Endothelial cell of umbilical vein (primary cell): ENCODE results near the gene ACSS1. TPM values are rescaled to one million over a fixed set of nuclear protein-coding genes. Genes with fewer than 3 reads are reported as not detected.

Experiments
- BruUV-seq: library from RNA; stranded (reverse); fragments of 400-500 nt; replicated peaks from 2 replicates; lab custom pipeline; 2021; lab: Mats Ljungman, UMichigan
- CTCF ChIA-PET: fragments of 300-600, 350-600 bp; sonication (Branson Sonifier 250); formaldehyde crosslinking; loops from one replicate; lab custom pipeline; 2021; ENCODE audit warnings: antibody characterized with exemption, inconsistent platforms; lab: Charles Lee
- POLR2A ChIA-PET: fragments of 300-600, 350-600 bp; sonication (Branson Sonifier 250); formaldehyde crosslinking; loops from one replicate; lab custom pipeline; 2021; ENCODE audit warnings: antibody characterized with exemption, inconsistent platforms; lab: Charles Lee
- DNase-seq: peaks from one replicate; pipeline ENCODE4 v3.0.0-alpha.2; 2011; ENCODE audit warnings: low read depth, low spot score
- FAIRE-seq: peaks from 2 replicates; lab custom pipeline; 2011; peaks lifted over from hg19 to GRCh38; lab: Jason Lieb, UNC
- H2AFZ ChIP-seq: 2 replicates; pipeline ENCODE4 v1.6.0; 2012; ENCODE audit warnings: low read depth, low read length, control low read depth, inconsistent platforms
- H3K27ac ChIP-seq: 2 replicates; pipeline ENCODE4 v1.5.1; 2011; ENCODE audit warnings: low read depth, mild to moderate bottlenecking, control low read depth, low read length, moderate library complexity; ENCODE audit not compliant: insufficient read depth
- H3K27me3 ChIP-seq, 2 experiments: 2 replicates each; pipeline versions ENCODE4 v1.6.0 to v1.6.1; 2011; ENCODE audit warnings: low read length in 2 of 2, mixed read lengths in 1 of 2; ENCODE audit not compliant: control insufficient read depth in 2 of 2, insufficient read depth in 2 of 2
- H3K36me3 ChIP-seq, 2 experiments: 2 replicates in 1 of 2; 3 replicates in 1 of 2; pipeline ENCODE4 v1.5.1; 2011; ENCODE audit warnings: low read length in 2 of 2, mild to moderate bottlenecking in 1 of 2, moderate library complexity in 1 of 2; ENCODE audit not compliant: control insufficient read depth in 2 of 2, insufficient read depth in 2 of 2; ENCODE audit errors: extremely low read depth in 1 of 2
- H3K4me1 ChIP-seq: 3 replicates; pipeline ENCODE4 v1.5.1; 2011; ENCODE audit warnings: mild to moderate bottlenecking, low read length; ENCODE audit not compliant: control insufficient read depth, insufficient read depth; ENCODE audit errors: extremely low read depth
- H3K4me2 ChIP-seq: 2 replicates; pipeline ENCODE4 v1.6.1; 2011; ENCODE audit warnings: low read length, control low read depth, mixed read lengths; ENCODE audit not compliant: insufficient read depth
- H3K4me3 ChIP-seq, 3 experiments: fragments of 200-600 bp in 1 of 3; sonication (generic), shearing (Covaris generic) in 1 of 3; replicated peaks in 1 of 3; 2 replicates each; pipeline ENCODE4 v1.5.1; 2011 to 2016; ENCODE audit warnings: control low read depth in 3 of 3, low read length in 3 of 3, mild to moderate bottlenecking in 2 of 3, inconsistent platforms in 1 of 3, low read depth in 1 of 3, moderate library complexity in 1 of 3; ENCODE audit not compliant: insufficient read depth in 1 of 3
- H3K79me2 ChIP-seq: 2 replicates; pipeline ENCODE4 v1.6.0; 2012; ENCODE audit warnings: low read length, inconsistent platforms; ENCODE audit not compliant: control insufficient read depth, insufficient read depth
- H3K9ac ChIP-seq: replicated peaks from 2 replicates; pipeline ENCODE3; 2011; ENCODE audit warnings: low read length, control low read depth; ENCODE audit not compliant: insufficient read depth; ENCODE audit errors: extremely low read depth
- H3K9me1 ChIP-seq: replicated peaks from 3 replicates; pipeline ENCODE4 v1.6.0; 2011; ENCODE audit warnings: mild to moderate bottlenecking, low read length; ENCODE audit not compliant: control insufficient read depth, insufficient read depth; ENCODE audit errors: extremely low read depth
- H3K9me3 ChIP-seq: replicated peaks from 2 replicates; pipeline ENCODE4 v1.5.1; 2012; ENCODE audit warnings: low read length, inconsistent platforms; ENCODE audit not compliant: control insufficient read depth, insufficient read depth
- H4K20me1 ChIP-seq: replicated peaks from 2 replicates; pipeline ENCODE3; 2011; ENCODE audit warnings: mild to moderate bottlenecking, low read length; ENCODE audit not compliant: control insufficient read depth, insufficient read depth; ENCODE audit errors: extremely low read depth
- CTCF ChIP-seq, 2 donors: IDR thresholded peaks; 1 replicate in 1 of 2; 2 replicates in 1 of 2; pipeline ENCODE4 v1.5.1; 2011; ENCODE audit warnings: low read length in 2 of 2, mild to moderate bottlenecking in 2 of 2, moderate library complexity in 2 of 2, control low read depth in 1 of 2, inconsistent platforms in 1 of 2, low read depth in 1 of 2; ENCODE audit not compliant: insufficient read depth in 1 of 2; ENCODE audit errors: extremely low read depth in 1 of 2
- EZH2 ChIP-seq: IDR thresholded peaks from 2 replicates; pipeline ENCODE4 v1.6.1; 2012; ENCODE audit warnings: borderline replicate concordance, low read depth, mild to moderate bottlenecking, moderate library complexity, low read length, inconsistent platforms; ENCODE audit not compliant: severe bottlenecking
- GATA2 ChIP-seq: IDR thresholded peaks from 2 replicates; pipeline ENCODE4 v1.7.0; 2011; ENCODE audit warnings: low read depth, mild to moderate bottlenecking, moderate library complexity, mixed read lengths, low read length; ENCODE audit not compliant: insufficient read length, insufficient read depth
- JUN ChIP-seq: IDR thresholded peaks from 2 replicates; pipeline ENCODE4 v1.6.1; 2011; ENCODE audit warnings: borderline replicate concordance, low read depth; ENCODE audit not compliant: insufficient read length, insufficient read depth
- MAX ChIP-seq: IDR thresholded peaks from 2 replicates; pipeline ENCODE4 v1.6.1; 2011; ENCODE audit not compliant: insufficient read depth, insufficient read length
- MYC ChIP-seq: IDR thresholded peaks from one replicate; pipeline ENCODE4 v1.6.1; 2011; ENCODE audit warnings: mild to moderate bottlenecking, low read depth, low read length
- POLR2AphosphoS5 ChIP-seq: IDR thresholded peaks from 2 replicates; pipeline ENCODE4 v1.6.1; 2012; ENCODE audit warnings: low read depth, mild to moderate bottlenecking, control low read depth, low read length, moderate library complexity; ENCODE audit not compliant: insufficient read depth
- dilution Hi-C: fragments of 300-500 bp; cut with MboI; formaldehyde crosslinking; loops from one replicate; pipeline ENCODE4 v1.15.0; 2019; ENCODE audit warnings: low sequenced_read_pairs; ENCODE audit not compliant: extremely low pct_ligation_motif_present
- intact Hi-C: fragments of 100-400 bp; cut with micrococcal nuclease; formaldehyde crosslinking; loops from one replicate; pipeline ENCODE4 v1.10.0; 2022
- polyA plus RNA-seq, 4 experiments: library from polyadenylated mRNA; depleted of rRNA in 3 of 4; stranded (reverse) in 3 of 4; unstranded in 1 of 4; fragments of >200 nt; gene quantifications; 2 replicates each; pipeline versions ENCODE4 v1.2.1 to v1.2.3, GENCODE V29; 2011 to 2012; ENCODE audit warnings: missing spikeins in 1 of 4
- total RNA-seq: library from RNA; stranded (reverse); gene quantifications from 2 replicates; pipeline ENCODE4 v1.2.3, GENCODE V29; 2021

Gene ACSS1
- total and polyA plus RNA-seq, 2 donors (not counting 3 experiments of a cell fraction or from before 2014, with no cell fraction given): 6.2 to 17.9 TPM

GRCh38 chr20:24963672-24964505 lies 94.0 kb downstream of the ACSS1 start:
- intact Hi-C loops (no loop called here), dilution Hi-C loops (no loop called here)

More at GRCh38 chr20:24963672-24964505, 94.0 kb downstream of the ACSS1 start:
- Histone ChIP-seq H4K20me1 (no peaks in the 10 kb centered on the region), H3K27me3 (no peaks in the 10 kb centered on the region), H3K9me1 (no peaks in the 10 kb centered on the region), H3K9ac (no peak overlapping the region), H3K27ac (no peak overlapping the region), H3K4me1 (no peaks in the 10 kb centered on the region), H3K4me3 (no peak overlapping the region), H3K79me2 (no peaks in the 10 kb centered on the region), H2AFZ (no peak overlapping the region), H3K9me3 (no peaks in the 10 kb centered on the region), H3K36me3 (peaks cover 4 to 14% of the 10 kb centered on the region in 2 experiments), H3K4me2 (no peak overlapping the region)
- BruUV-seq: no TSS peak
- ChIA-PET POLR2A (no interaction called here), CTCF (no interaction called here)
- FAIRE-seq (no peak), DNase-seq (no peak)
- TF ChIP-seq JUN (no peak), POLR2AphosphoS5 (no peak), MAX (no peak), EZH2 (no peak), MYC (no peak), GATA2 (no peak), CTCF (IDR thresholded peaks at IDR 0.05; ENCODE audit: extremely low read depth in 1 of 2, insufficient read depth in 1 of 2, low read depth in 1 of 2, low read length in 2 of 2) (no peak)
